GM12874 (cell line): ENCODE results near the gene EXOC6B.

Experiments
- CTCF ChIP-seq: IDR thresholded peaks from 2 replicates; pipeline ENCODE4 v1.5.1; 2011; ENCODE audit warnings: low read depth, mild to moderate bottlenecking, control low read depth, low read length, moderate library complexity; ENCODE audit not compliant: insufficient read depth

Gene EXOC6B

DNA sequence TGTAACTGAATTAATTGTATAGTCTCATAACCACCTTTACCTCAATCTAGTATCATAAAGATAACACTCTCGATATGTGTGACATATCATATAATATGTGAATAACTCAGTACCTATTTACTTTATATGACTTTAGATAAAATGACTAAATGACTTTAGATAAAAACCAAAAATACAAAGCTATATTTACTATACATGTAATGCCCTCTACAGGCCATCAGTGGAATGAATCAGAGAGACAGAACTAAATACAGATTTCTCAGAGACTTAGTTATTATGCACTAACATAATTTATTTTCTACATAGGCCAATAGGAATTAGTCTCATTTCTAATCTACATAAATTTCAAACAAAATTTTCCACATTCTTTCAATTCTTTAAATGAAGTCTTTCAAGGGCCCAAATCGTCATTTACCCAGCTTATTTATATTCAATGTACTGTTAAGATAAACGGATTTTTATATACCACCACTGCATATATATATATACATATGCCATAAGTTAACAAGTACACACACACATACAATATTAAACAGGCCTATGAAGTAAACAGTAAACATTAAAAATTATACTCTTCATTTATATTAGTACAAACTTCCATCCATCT is 219.9 kb downstream of the EXOC6B start:
- peak; percentile 27; the same call in 1 of the 2 replicates for TF ChIP-seq CTCF

- TF ChIP-seq CTCF: no peak
These were observed 221.4 kb downstream of the EXOC6B start for GRCh38 chr2:72604468-72604867.

- TF ChIP-seq CTCF: no peak
These were observed 222.4 kb downstream of the EXOC6B start for GRCh38 chr2:72603481-72603880.

GRCh38 chr2:72602711-72603110 is 223.1 kb downstream of the EXOC6B start:
- TF ChIP-seq CTCF: no peak

DNA sequence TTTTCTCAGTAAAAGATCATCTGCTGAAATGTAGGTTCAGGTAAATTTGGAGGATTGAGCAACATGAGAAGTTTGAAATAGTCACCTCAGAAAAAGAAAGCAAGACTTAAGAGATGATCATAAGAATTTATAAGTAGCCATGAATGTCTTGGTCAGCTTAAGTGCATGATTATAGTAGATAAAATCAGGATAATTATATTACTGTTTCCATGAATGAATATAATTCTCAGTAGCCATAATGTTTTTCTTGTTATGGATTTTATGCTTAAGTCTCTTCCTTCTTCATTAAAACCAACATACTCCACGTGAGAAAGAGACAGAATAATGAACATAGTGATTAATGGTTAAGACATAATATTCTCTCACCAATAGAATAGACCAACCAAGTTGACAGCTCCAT is 223.7 kb downstream of the EXOC6B start:
- no peak for TF ChIP-seq CTCF

- no peak for TF ChIP-seq CTCF
These were observed 242.5 kb downstream of the EXOC6B start for GRCh38 chr2:72583376-72583775.

- no peak for TF ChIP-seq CTCF
These were observed 244.2 kb downstream of the EXOC6B start for GRCh38 chr2:72581560-72582181.
